Skeletal muscle satellite cell (primary cell): Measurements from ENCODE around the gene COL23A1.
"Not testable (repeated sequence)": the region's sequence is repeated elsewhere in the genome, so short reads cannot be mapped to it uniquely, and the experiment has no call there.

ENCODE experiments used
- H3K27me3 ChIP-seq: 2 replicates; pipeline ENCODE4 v1.7.0; 2013; ENCODE audit warnings: low read length; ENCODE audit not compliant: control insufficient read depth, insufficient read depth
- H3K36me3 ChIP-seq: 2 replicates; pipeline ENCODE4 v1.7.0; 2013; ENCODE audit warnings: mild to moderate bottlenecking, control low read depth, low read length; ENCODE audit not compliant: insufficient read depth
- H3K4me1 ChIP-seq: 2 replicates; pipeline ENCODE4 v1.7.0; 2013; ENCODE audit warnings: low read length; ENCODE audit not compliant: control insufficient read depth, insufficient read depth
- H3K4me2 ChIP-seq: 2 replicates; pipeline ENCODE4 v1.7.0; 2013; ENCODE audit warnings: mild to moderate bottlenecking, low read length
- H3K4me3 ChIP-seq: 2 replicates; pipeline ENCODE4 v1.7.0; 2013; ENCODE audit warnings: low read length
- H3K9ac ChIP-seq: 2 replicates; pipeline ENCODE4 v1.7.0; 2013; ENCODE audit warnings: mild to moderate bottlenecking, low read depth, low read length, moderate library complexity
- H3K9me3 ChIP-seq: replicated peaks from 2 replicates; pipeline ENCODE4 v1.7.0; 2013; ENCODE audit warnings: mild to moderate bottlenecking, control low read depth, low read length

Gene COL23A1

DNA sequence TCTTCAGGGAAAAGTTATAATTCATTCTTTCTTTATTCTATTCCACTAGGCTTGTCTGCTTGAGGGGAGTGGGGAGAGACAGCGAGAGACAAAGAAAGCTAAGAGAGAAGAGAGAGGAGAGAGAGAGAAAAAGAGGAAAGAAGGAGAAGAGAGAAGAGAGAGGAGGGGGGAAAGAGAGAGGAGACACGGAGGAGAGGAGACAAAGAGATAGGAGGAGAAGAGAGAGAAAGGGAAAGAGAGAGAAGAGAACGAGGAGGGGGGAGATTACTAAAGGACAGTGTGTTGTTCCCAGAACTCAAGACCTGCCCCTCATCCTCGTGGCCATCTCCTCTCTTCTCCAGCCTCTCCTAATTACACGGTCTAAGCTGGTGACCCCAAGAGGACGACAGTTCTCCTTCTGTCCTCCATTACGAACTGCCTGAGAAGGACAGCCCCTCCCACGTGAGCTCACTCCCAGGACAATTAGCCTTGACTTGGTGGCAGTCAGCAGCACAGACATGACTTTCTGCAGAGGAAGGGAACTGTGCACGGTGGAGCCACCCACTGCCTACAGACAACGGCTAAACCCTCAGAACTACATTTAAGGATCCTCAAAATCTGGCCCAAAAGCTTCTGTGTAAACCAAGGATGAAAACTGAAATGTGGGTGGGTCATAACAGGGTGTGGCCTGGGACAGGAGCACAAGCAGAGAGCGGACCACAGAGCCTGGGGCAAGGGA, 99.1 kb downstream of the COL23A1 start:
- Histone ChIP-seq H3K27me3 (no peaks in the 10 kb centered on the region), H3K9ac (no peak overlapping the region), H3K4me3 (no peak overlapping the region), H3K36me3 (no peaks in the 10 kb centered on the region), H3K4me2 (no peak overlapping the region), H3K4me1 (no peaks in the 10 kb centered on the region), H3K9me3 (peaks cover 14% of the 10 kb centered on the region)

GRCh38 chr5:178489271-178489976, 100.8 kb downstream of the COL23A1 start:
- no peaks in the 10 kb centered on the region for H3K4me1 ChIP-seq
- peaks cover 11% of the 10 kb centered on the region for H3K9me3 ChIP-seq
- H3K9ac ChIP-seq: no peak overlapping the region
- H3K4me2 ChIP-seq: no peak overlapping the region
- H3K36me3 ChIP-seq: no peaks in the 10 kb centered on the region
- H3K4me3 ChIP-seq: no peak overlapping the region
- no peaks in the 10 kb centered on the region for H3K27me3 ChIP-seq

DNA sequence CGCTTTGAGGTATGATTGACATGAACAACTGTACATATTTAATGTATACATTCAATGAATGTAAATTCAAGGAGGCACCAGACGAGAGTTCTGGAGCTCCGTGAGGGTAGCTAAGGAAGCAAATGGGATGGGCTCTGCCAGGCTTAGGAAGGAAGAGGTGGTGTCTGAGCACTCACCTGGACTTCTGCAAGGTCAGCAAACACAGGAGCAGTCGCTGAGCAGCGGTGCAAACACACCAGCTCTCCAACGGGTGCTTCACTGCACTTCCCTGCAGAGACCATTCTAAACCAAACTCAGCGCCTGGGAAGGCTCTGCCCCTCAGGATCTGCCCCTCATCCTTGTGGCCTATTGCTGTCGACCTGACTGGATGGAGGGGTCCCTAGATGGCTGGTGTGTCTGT, 101.5 kb downstream of the COL23A1 start:
- H3K4me2 ChIP-seq: no peak overlapping the region
- no peaks in the 10 kb centered on the region for H3K4me1 ChIP-seq
- H3K27me3 ChIP-seq: no peaks in the 10 kb centered on the region
- no peak overlapping the region for H3K4me3 ChIP-seq
- peaks cover 8% of the 10 kb centered on the region for H3K9me3 ChIP-seq
- H3K36me3 ChIP-seq: no peaks in the 10 kb centered on the region
- no peak overlapping the region for H3K9ac ChIP-seq

- no peak overlapping the region for H3K4me2 ChIP-seq
- H3K4me1 ChIP-seq: no peaks in the 10 kb centered on the region
- H3K9ac ChIP-seq: no peak overlapping the region
- peaks cover 8% of the 10 kb centered on the region for H3K9me3 ChIP-seq
- H3K4me3 ChIP-seq: no peak overlapping the region
- H3K27me3 ChIP-seq: no peaks in the 10 kb centered on the region
- H3K36me3 ChIP-seq: no peaks in the 10 kb centered on the region
These were observed 102.1 kb downstream of the COL23A1 start for GRCh38 chr5:178487911-178488600.

- H3K36me3 ChIP-seq, H3K27me3 ChIP-seq, H3K4me2 ChIP-seq, H3K9me3 ChIP-seq, H3K9ac ChIP-seq, H3K4me3 ChIP-seq, H3K4me1 ChIP-seq: not testable (repeated sequence)
These were observed 103.2 kb downstream of the COL23A1 start for GRCh38 chr5:178486878-178487512.

GRCh38 chr5:178486239-178486641, 104.0 kb downstream of the COL23A1 start:
- Histone ChIP-seq H3K4me3 (no peak overlapping the region), H3K4me1 (no peaks in the 10 kb centered on the region), H3K9ac (no peak overlapping the region)

GRCh38 chr5:178483620-178484019, 106.6 kb downstream of the COL23A1 start:
- no peaks in the 10 kb centered on the region for H3K27me3 ChIP-seq
- H3K4me2 ChIP-seq: no peak overlapping the region
- H3K4me1 ChIP-seq: no peaks in the 10 kb centered on the region
- no peak overlapping the region for H3K4me3 ChIP-seq
- H3K36me3 ChIP-seq: no peaks in the 10 kb centered on the region
- H3K9ac ChIP-seq: no peak overlapping the region
- peaks cover 4% of the 10 kb centered on the region for H3K9me3 ChIP-seq

More at GRCh38 chr5:178486239-178486641, 104.0 kb downstream of the COL23A1 start:
- H3K36me3 ChIP-seq: no peaks in the 10 kb centered on the region
- no peaks in the 10 kb centered on the region for H3K27me3 ChIP-seq
- H3K9me3 ChIP-seq: peaks cover 8% of the 10 kb centered on the region
- H3K4me2 ChIP-seq: no peak overlapping the region

DNA sequence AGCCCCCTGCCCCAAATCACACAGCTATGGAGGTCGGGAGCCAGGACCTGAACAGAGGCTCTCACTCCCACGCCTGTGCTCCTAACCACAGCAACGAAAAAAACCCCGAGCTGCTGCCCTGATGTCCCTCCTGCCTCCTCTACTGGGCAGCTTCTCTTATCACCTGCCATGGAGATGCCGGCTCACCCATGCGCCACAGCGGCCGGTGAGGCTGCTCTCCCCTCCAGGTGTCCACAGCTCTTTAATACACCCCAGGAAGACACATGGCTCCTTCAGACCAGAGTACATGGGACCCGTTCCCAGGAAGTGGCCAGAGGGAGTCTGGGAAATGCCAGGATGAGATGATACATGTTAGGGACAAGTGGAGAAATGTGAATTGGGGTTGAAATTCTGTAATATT, 110.9 kb downstream of the COL23A1 start:
- Histone ChIP-seq H3K4me2 (no peak overlapping the region), H3K9me3 (peaks cover 28% of the 10 kb centered on the region), H3K36me3 (no peaks in the 10 kb centered on the region), H3K4me1 (no peaks in the 10 kb centered on the region), H3K4me3 (no peak overlapping the region), H3K9ac (no peak overlapping the region), H3K27me3 (no peaks in the 10 kb centered on the region)

- no peaks in the 10 kb centered on the region for H3K27me3 ChIP-seq
- H3K4me3 ChIP-seq: no peak overlapping the region
- no peaks in the 10 kb centered on the region for H3K36me3 ChIP-seq
- H3K4me1 ChIP-seq: no peaks in the 10 kb centered on the region
- H3K9me3 ChIP-seq: peaks cover 28% of the 10 kb centered on the region
- H3K4me2 ChIP-seq: no peak overlapping the region
- no peak overlapping the region for H3K9ac ChIP-seq
These were observed 111.8 kb downstream of the COL23A1 start for GRCh38 chr5:178478370-178478769.

DNA sequence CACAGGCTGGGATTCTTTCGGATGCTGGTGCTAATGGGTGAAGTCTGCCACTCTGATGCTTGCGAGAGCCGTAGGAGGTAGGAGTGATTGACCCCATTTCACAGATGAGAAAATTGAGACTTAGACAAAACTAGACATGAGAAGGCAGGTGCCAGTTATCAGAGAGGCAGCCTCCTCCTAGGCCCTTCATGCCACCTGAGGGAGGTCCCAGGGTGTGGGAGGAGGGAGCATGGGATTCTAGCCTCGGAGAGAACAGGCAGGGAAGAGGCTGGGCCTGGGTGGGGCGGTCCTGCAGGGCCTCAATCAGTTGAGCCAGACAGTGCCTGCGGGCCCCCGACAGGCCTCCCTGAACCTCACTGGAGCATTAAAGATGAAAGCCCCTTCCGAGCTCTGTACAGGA, 112.4 kb downstream of the COL23A1 start:
- Histone ChIP-seq H3K4me3 (no peak overlapping the region), H3K9me3 (peaks cover 28% of the 10 kb centered on the region), H3K4me1 (no peaks in the 10 kb centered on the region), H3K4me2 (no peak overlapping the region), H3K36me3 (no peaks in the 10 kb centered on the region), H3K9ac (no peak overlapping the region), H3K27me3 (no peaks in the 10 kb centered on the region)

- Histone ChIP-seq H3K4me2 (no peak overlapping the region), H3K27me3 (no peaks in the 10 kb centered on the region), H3K4me1 (no peaks in the 10 kb centered on the region), H3K9ac (no peak overlapping the region), H3K9me3 (peaks cover 28% of the 10 kb centered on the region), H3K4me3 (no peak overlapping the region), H3K36me3 (no peaks in the 10 kb centered on the region)
These were observed 113.0 kb downstream of the COL23A1 start for GRCh38 chr5:178476972-178477754.
